ENCODE results near the gene CUX1.
"Not testable (repeated sequence)": the region's sequence is repeated elsewhere in the genome, so short reads cannot be mapped to it uniquely, and the experiment has no call there.

CUX1 gene

GRCh38 chr7:102006695-102007094 is 189.3 kb downstream of the CUX1 start:
- no peak for DNase-seq (ENCODE audit: low read depth in 2 of 2)

GRCh38 chr7:102008535-102009262 is 191.3 kb downstream of the CUX1 start:
- DNase-seq (ENCODE audit: low read depth in 2 of 2), result no peak

GRCh38 chr7:102009628-102010027 is 192.2 kb downstream of the CUX1 start:
- DNase-seq (ENCODE audit: low read depth in 2 of 2), result no peak

GRCh38 chr7:102012112-102012830 is 194.8 kb downstream of the CUX1 start:
- not testable (repeated sequence) for DNase-seq (ENCODE audit: low read depth in 2 of 2)

- DNase-seq (ENCODE audit: low read depth in 2 of 2), result no peak
Measured at GRCh38 chr7:102012941-102013461, 195.6 kb downstream of the CUX1 start.

- DNase-seq (ENCODE audit: low read depth in 2 of 2), result no peak
Measured at GRCh38 chr7:102018876-102019275, 201.4 kb downstream of the CUX1 start.

GRCh38 chr7:102019461-102019860 is 202.0 kb downstream of the CUX1 start:
- no peak for DNase-seq (ENCODE audit: low read depth in 2 of 2)

- no peak for DNase-seq (ENCODE audit: low read depth in 2 of 2)
Measured at GRCh38 chr7:102021841-102022618, 204.6 kb downstream of the CUX1 start.

- DNase-seq (ENCODE audit: low read depth in 2 of 2), result no peak
Measured at GRCh38 chr7:102024005-102024768, 206.8 kb downstream of the CUX1 start.

GRCh38 chr7:102024769-102025391 is 207.5 kb downstream of the CUX1 start:
- DNase-seq (ENCODE audit: low read depth in 2 of 2), result no peak

GRCh38 chr7:102025777-102026176 is 208.4 kb downstream of the CUX1 start:
- not testable (repeated sequence) for DNase-seq (ENCODE audit: low read depth in 2 of 2)

- DNase-seq (ENCODE audit: low read depth in 2 of 2), result no peak
Measured at GRCh38 chr7:102028206-102028826, 210.9 kb downstream of the CUX1 start.

GRCh38 chr7:102029616-102030015 is 212.2 kb downstream of the CUX1 start:
- DNase-seq (ENCODE audit: low read depth in 2 of 2), result no peak

GRCh38 chr7:102030696-102031095 is 213.3 kb downstream of the CUX1 start:
- no peak for DNase-seq (ENCODE audit: low read depth in 2 of 2)

- no peak for DNase-seq (ENCODE audit: low read depth in 2 of 2)
Measured at GRCh38 chr7:102036958-102037357, 219.5 kb downstream of the CUX1 start.

GRCh38 chr7:102039706-102040105 is 222.3 kb downstream of the CUX1 start:
- no peak for DNase-seq (ENCODE audit: low read depth in 2 of 2)

GRCh38 chr7:102040569-102040968 is 223.1 kb downstream of the CUX1 start:
- DNase-seq (ENCODE audit: low read depth in 2 of 2), result no peak

- DNase-seq (ENCODE audit: low read depth in 2 of 2), result no peak
Measured at GRCh38 chr7:102042016-102042656, 224.7 kb downstream of the CUX1 start.

- not testable (repeated sequence) for DNase-seq (ENCODE audit: low read depth in 2 of 2)
Measured at GRCh38 chr7:102042796-102043195, 225.4 kb downstream of the CUX1 start.

- no peak for DNase-seq (ENCODE audit: low read depth in 2 of 2)
Measured at GRCh38 chr7:102044641-102044983, 227.2 kb downstream of the CUX1 start.

Measured in stimulated activated CD4-positive, alpha-beta T cell treated with anti-CD3 and anti-CD28 coated beads, Interleukin-1b, Interleukin-23, amount 100 ng/mL, for 1 hour (primary cell).